ENCODE data around the gene FUBP1. TPM values are rescaled to one million over a fixed set of nuclear protein-coding genes. Genes with fewer than 3 reads are reported as not detected.

Gene FUBP1
- total and polyA plus RNA-seq, 8 donors, result 21.7 to 81.5 (median 47.6) TPM

GRCh38 chr1:77953907-77954306, 25.0 kb downstream of the FUBP1 start:
- Histone ChIP-seq H3K4me3 (no peak overlapping the region), H3K4me1 (peaks cover 6 to 9% (median 8%) of the 10 kb centered on the region in 3 donors), H3K36me3 (peaks cover 11 to 50% (median 34%) of the 10 kb centered on the region in 3 donors), H3K27me3 (no peaks in the 10 kb centered on the region), H3K9me3 (no peaks in the 10 kb centered on the region), H3K27ac (no peak overlapping the region)
- FAIRE-seq (no peak), ATAC-seq (no peak), DNase-seq (no peak)
- no peak for TF ChIP-seq CTCF (IDR thresholded peaks at IDR 0.05)
- intact Hi-C loops (cut with DNase I), result no loop called here
- 93 to 96% methylated on average over 3 of the region's 3 CpGs for WGBS, 2 donors

DNA sequence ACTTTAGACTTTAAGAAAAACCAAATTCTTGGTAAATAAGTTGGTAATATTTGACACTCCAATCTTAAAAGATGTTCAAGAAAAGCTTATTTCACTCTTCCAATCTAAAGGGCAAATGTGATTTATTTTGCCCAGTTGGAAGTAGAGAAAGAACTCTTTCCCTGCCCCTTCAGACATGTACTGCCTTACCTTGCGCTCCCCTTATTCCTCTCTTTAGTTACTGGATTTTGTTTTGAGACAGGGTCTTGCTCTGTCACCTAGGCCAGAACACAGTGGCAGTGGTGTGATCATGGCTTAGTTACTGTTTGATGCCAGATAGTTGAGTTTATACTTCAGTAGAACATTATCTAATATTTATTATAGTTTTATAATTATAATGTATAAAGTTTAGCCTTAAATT, 27.5 kb downstream of the FUBP1 start:
- intact Hi-C loops (cut with DNase I), result no loop called here
- Histone ChIP-seq H3K4me1 (peaks cover 6 to 14% (median 6%) of the 10 kb centered on the region in 3 donors), H3K9me3 (no peaks in the 10 kb centered on the region), H3K27me3 (no peaks in the 10 kb centered on the region), H3K36me3 (peaks cover 9 to 62% (median 30%) of the 10 kb centered on the region in 3 donors), H3K4me3 (no peak overlapping the region), H3K27ac (no peak overlapping the region)
- ATAC-seq (no peak), FAIRE-seq (no peak), DNase-seq (no peak)
- WGBS, 2 donors, result 97 to 100% methylated on average over 1 of the region's 1 CpG
- TF ChIP-seq CTCF (IDR thresholded peaks at IDR 0.05), result no peak

GRCh38 chr1:77950873-77951272, 28.0 kb downstream of the FUBP1 start:
- no peak overlapping the region for H3K4me3 ChIP-seq
- no peak overlapping the region for H3K27ac ChIP-seq
- no peak for TF ChIP-seq CTCF (IDR thresholded peaks at IDR 0.05)
- FAIRE-seq (no peak), DNase-seq (no peak), ATAC-seq (no peak)
- H3K36me3 ChIP-seq, result peaks cover 5 to 59% (median 28%) of the 10 kb centered on the region in 3 donors
- no peaks in the 10 kb centered on the region for H3K27me3 ChIP-seq
- H3K4me1 ChIP-seq, result peaks cover 6 to 14% (median 6%) of the 10 kb centered on the region in 3 donors
- no peaks in the 10 kb centered on the region for H3K9me3 ChIP-seq
- intact Hi-C loops (cut with DNase I), result no loop called here

DNA sequence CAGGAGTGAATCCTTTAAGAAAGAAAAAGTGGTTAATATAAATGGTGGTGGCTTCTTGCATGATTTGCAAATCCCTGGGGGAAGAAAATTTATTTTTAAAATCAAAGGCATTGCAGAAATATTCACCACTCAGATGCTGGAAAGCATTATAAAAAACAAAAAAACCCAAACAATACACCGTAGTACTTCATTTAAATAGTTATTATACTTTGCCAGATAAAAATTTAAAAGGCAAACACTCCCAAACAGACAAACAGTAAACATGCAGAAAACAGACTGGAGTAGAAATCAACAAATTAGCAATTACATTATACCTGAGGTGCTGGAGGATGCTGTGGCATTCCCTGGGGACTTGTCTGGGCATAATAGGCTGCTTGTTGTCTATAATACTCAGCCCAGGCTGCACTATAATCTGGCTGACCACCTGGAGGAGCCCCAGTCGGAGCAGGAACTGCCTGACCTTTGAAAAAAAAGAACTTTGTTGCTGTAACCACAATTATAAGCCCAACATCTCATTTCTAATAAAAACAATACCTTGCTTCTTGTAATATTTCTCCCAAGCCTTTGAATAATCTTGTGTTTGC, 29.9 kb downstream of the FUBP1 start:
- peak; percentile 62 to 87 (median 78) for ATAC-seq
- no peaks in the 10 kb centered on the region for H3K27me3 ChIP-seq
- DNase-seq, result peak in 1 of 6 donors; percentile 20
- H3K4me1 ChIP-seq, result peaks cover 6 to 14% (median 6%) of the 10 kb centered on the region in 3 donors
- 31 to 35% methylated on average over 2 of the region's 2 CpGs for WGBS, 2 donors
- no peak for FAIRE-seq
- H3K4me3 ChIP-seq, result no peak overlapping the region
- no peaks in the 10 kb centered on the region for H3K9me3 ChIP-seq
- H3K36me3 ChIP-seq, result peaks cover 0 to 48% (median 12%) of the 10 kb centered on the region in 3 donors
- TF ChIP-seq CTCF (IDR thresholded peaks at IDR 0.05), result no peak
- intact Hi-C loops (cut with DNase I), result no loop called here
- H3K27ac ChIP-seq, result no peak overlapping the region

DNA sequence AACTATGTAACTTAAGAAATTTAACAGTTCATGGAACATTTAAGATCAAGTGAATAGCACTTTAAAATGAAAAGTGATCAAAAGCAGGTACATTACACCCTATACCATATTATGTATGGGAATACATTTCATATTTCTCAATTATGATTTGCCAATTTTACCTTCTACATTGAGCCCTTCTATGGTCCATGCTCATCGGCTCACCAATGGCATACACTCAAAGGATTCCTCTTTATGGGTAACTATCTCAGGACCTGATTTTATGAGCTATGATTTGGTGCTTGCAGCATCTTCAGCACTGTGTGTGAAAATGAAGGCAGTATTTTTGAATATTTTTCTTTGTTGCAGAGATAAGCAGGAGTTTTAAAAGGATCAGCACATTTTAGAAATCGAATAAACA, 33.5 kb downstream of the FUBP1 start:
- FAIRE-seq (no peak), DNase-seq (no peak), ATAC-seq (no peak)
- 77 to 80% methylated on average over 2 of the region's 2 CpGs for WGBS, 2 donors
- Histone ChIP-seq H3K4me3 (no peak overlapping the region), H3K9me3 (no peaks in the 10 kb centered on the region), H3K4me1 (peaks cover 6 to 14% (median 6%) of the 10 kb centered on the region in 3 donors), H3K27ac (no peak overlapping the region), H3K36me3 (peaks cover 3 to 21% (median 4%) of the 10 kb centered on the region in 3 donors), H3K27me3 (no peaks in the 10 kb centered on the region)
- intact Hi-C loops (cut with DNase I), result no loop called here
- no peak for TF ChIP-seq CTCF (IDR thresholded peaks at IDR 0.05)
